Endothelial cell of umbilical vein (primary cell): ENCODE data around the gene CCNK. TPM values are rescaled to one million over a fixed set of nuclear protein-coding genes. Genes with fewer than 3 reads are reported as not detected.

ENCODE experiments used
- BruUV-seq: library from RNA; stranded (reverse); fragments of 400-500 nt; replicated peaks from 2 replicates; lab custom pipeline; 2021; lab: Mats Ljungman, UMichigan
- CTCF ChIA-PET: fragments of 300-600, 350-600 bp; sonication (Branson Sonifier 250); formaldehyde crosslinking; loops from one replicate; lab custom pipeline; 2021; ENCODE audit warnings: antibody characterized with exemption, inconsistent platforms; lab: Charles Lee
- POLR2A ChIA-PET: fragments of 300-600, 350-600 bp; sonication (Branson Sonifier 250); formaldehyde crosslinking; loops from one replicate; lab custom pipeline; 2021; ENCODE audit warnings: antibody characterized with exemption, inconsistent platforms; lab: Charles Lee
- DNase-seq: peaks from one replicate; pipeline ENCODE4 v3.0.0-alpha.2; 2011; ENCODE audit warnings: low read depth, low spot score
- FAIRE-seq: peaks from 2 replicates; lab custom pipeline; 2011; peaks lifted over from hg19 to GRCh38; lab: Jason Lieb, UNC
- H2AFZ ChIP-seq: 2 replicates; pipeline ENCODE4 v1.6.0; 2012; ENCODE audit warnings: low read depth, low read length, control low read depth, inconsistent platforms
- H3K27ac ChIP-seq: 2 replicates; pipeline ENCODE4 v1.5.1; 2011; ENCODE audit warnings: low read depth, mild to moderate bottlenecking, control low read depth, low read length, moderate library complexity; ENCODE audit not compliant: insufficient read depth
- H3K27me3 ChIP-seq, 2 experiments: 2 replicates each; pipeline versions ENCODE4 v1.6.0 to v1.6.1; 2011; ENCODE audit warnings: low read length in 2 of 2, mixed read lengths in 1 of 2; ENCODE audit not compliant: control insufficient read depth in 2 of 2, insufficient read depth in 2 of 2
- H3K36me3 ChIP-seq, 2 experiments: 2 replicates in 1 of 2; 3 replicates in 1 of 2; pipeline ENCODE4 v1.5.1; 2011; ENCODE audit warnings: low read length in 2 of 2, mild to moderate bottlenecking in 1 of 2, moderate library complexity in 1 of 2; ENCODE audit not compliant: control insufficient read depth in 2 of 2, insufficient read depth in 2 of 2; ENCODE audit errors: extremely low read depth in 1 of 2
- H3K4me1 ChIP-seq: 3 replicates; pipeline ENCODE4 v1.5.1; 2011; ENCODE audit warnings: mild to moderate bottlenecking, low read length; ENCODE audit not compliant: control insufficient read depth, insufficient read depth; ENCODE audit errors: extremely low read depth
- H3K4me2 ChIP-seq: 2 replicates; pipeline ENCODE4 v1.6.1; 2011; ENCODE audit warnings: low read length, control low read depth, mixed read lengths; ENCODE audit not compliant: insufficient read depth
- H3K4me3 ChIP-seq, 3 experiments: fragments of 200-600 bp in 1 of 3; sonication (generic), shearing (Covaris generic) in 1 of 3; replicated peaks in 1 of 3; 2 replicates each; pipeline ENCODE4 v1.5.1; 2011 to 2016; ENCODE audit warnings: control low read depth in 3 of 3, low read length in 3 of 3, mild to moderate bottlenecking in 2 of 3, inconsistent platforms in 1 of 3, low read depth in 1 of 3, moderate library complexity in 1 of 3; ENCODE audit not compliant: insufficient read depth in 1 of 3
- H3K79me2 ChIP-seq: 2 replicates; pipeline ENCODE4 v1.6.0; 2012; ENCODE audit warnings: low read length, inconsistent platforms; ENCODE audit not compliant: control insufficient read depth, insufficient read depth
- H3K9ac ChIP-seq: replicated peaks from 2 replicates; pipeline ENCODE3; 2011; ENCODE audit warnings: low read length, control low read depth; ENCODE audit not compliant: insufficient read depth; ENCODE audit errors: extremely low read depth
- H3K9me1 ChIP-seq: replicated peaks from 3 replicates; pipeline ENCODE4 v1.6.0; 2011; ENCODE audit warnings: mild to moderate bottlenecking, low read length; ENCODE audit not compliant: control insufficient read depth, insufficient read depth; ENCODE audit errors: extremely low read depth
- H3K9me3 ChIP-seq: replicated peaks from 2 replicates; pipeline ENCODE4 v1.5.1; 2012; ENCODE audit warnings: low read length, inconsistent platforms; ENCODE audit not compliant: control insufficient read depth, insufficient read depth
- H4K20me1 ChIP-seq: replicated peaks from 2 replicates; pipeline ENCODE3; 2011; ENCODE audit warnings: mild to moderate bottlenecking, low read length; ENCODE audit not compliant: control insufficient read depth, insufficient read depth; ENCODE audit errors: extremely low read depth
- EZH2 ChIP-seq: IDR thresholded peaks from 2 replicates; pipeline ENCODE4 v1.6.1; 2012; ENCODE audit warnings: borderline replicate concordance, low read depth, mild to moderate bottlenecking, moderate library complexity, low read length, inconsistent platforms; ENCODE audit not compliant: severe bottlenecking
- FOS ChIP-seq: IDR thresholded peaks from 2 replicates; pipeline ENCODE4 v1.6.1; 2011; ENCODE audit warnings: mild to moderate bottlenecking, low read length, moderate library complexity, borderline replicate concordance; ENCODE audit not compliant: insufficient read depth
- GATA2 ChIP-seq: IDR thresholded peaks from 2 replicates; pipeline ENCODE4 v1.7.0; 2011; ENCODE audit warnings: low read depth, mild to moderate bottlenecking, moderate library complexity, mixed read lengths, low read length; ENCODE audit not compliant: insufficient read length, insufficient read depth
- POLR2A ChIP-seq: IDR thresholded peaks from 2 replicates; pipeline ENCODE4 v1.6.1; 2012; ENCODE audit warnings: low read depth, mild to moderate bottlenecking, control low read depth, low read length
- POLR2AphosphoS5 ChIP-seq: IDR thresholded peaks from 2 replicates; pipeline ENCODE4 v1.6.1; 2012; ENCODE audit warnings: low read depth, mild to moderate bottlenecking, control low read depth, low read length, moderate library complexity; ENCODE audit not compliant: insufficient read depth
- dilution Hi-C: fragments of 300-500 bp; cut with MboI; formaldehyde crosslinking; loops from one replicate; pipeline ENCODE4 v1.15.0; 2019; ENCODE audit warnings: low sequenced_read_pairs; ENCODE audit not compliant: extremely low pct_ligation_motif_present
- intact Hi-C: fragments of 100-400 bp; cut with micrococcal nuclease; formaldehyde crosslinking; loops from one replicate; pipeline ENCODE4 v1.10.0; 2022
- polyA plus RNA-seq, 4 experiments: library from polyadenylated mRNA; depleted of rRNA in 3 of 4; stranded (reverse) in 3 of 4; unstranded in 1 of 4; fragments of >200 nt; gene quantifications; 2 replicates each; pipeline versions ENCODE4 v1.2.1 to v1.2.3, GENCODE V29; 2011 to 2012; ENCODE audit warnings: missing spikeins in 1 of 4
- total RNA-seq: library from RNA; stranded (reverse); gene quantifications from 2 replicates; pipeline ENCODE4 v1.2.3, GENCODE V29; 2021
- TF ChIP-seq, protein P1 (sequence below), 2 donors: IDR thresholded peaks; 1 replicate in 1 of 2; 2 replicates in 1 of 2; pipeline ENCODE4 v1.5.1; 2011; ENCODE audit warnings: low read length in 2 of 2, mild to moderate bottlenecking in 2 of 2, moderate library complexity in 2 of 2, control low read depth in 1 of 2, inconsistent platforms in 1 of 2, low read depth in 1 of 2; ENCODE audit not compliant: insufficient read depth in 1 of 2; ENCODE audit errors: extremely low read depth in 1 of 2

CCNK gene
- total and polyA plus RNA-seq, 2 donors (not counting 3 experiments of a cell fraction or from before 2014, with no cell fraction given) = 11.9 to 59.3 TPM

DNA sequence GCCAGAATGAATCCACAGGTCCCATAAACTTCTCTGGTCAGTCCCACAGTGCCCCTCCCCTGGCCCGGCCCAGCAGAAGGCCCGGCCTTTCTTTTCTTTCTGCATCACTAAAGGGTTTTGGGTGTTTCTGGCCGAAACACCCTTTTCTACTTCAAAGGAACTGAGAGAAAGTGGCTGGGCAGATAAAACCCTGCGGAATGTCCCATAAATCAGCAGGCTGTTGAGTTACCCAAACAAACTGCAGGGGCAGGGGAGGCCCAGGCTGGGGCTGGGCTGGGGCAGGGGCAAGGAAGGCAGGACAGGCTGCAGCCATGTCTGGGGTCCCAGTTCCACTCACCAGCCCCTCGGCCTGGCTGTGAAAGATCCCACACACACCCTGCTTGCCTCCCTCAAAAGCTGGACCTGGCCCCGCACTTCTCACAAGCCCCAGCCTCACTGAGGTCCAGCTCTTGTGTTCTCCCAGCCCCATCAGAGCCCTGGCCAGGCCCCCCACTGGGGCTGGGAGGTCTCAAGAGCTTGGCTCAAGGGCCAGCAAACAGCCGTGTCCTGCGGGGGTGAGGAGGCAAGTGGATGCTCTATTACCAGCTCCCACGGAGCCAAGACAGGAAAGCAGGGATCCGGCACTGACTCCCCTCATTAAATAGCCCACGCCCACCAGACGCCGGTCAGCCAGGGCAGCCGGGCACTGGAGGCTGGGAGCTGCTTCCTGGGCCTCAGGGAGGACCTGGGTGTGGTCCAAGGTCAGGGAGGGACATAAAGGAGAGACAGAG, 41.9 kb downstream of the CCNK start:
- CTCF ChIA-PET = interaction anchor here (1.1 to 6.1 kb wide), 7 partner anchors 9 to 161 kb away, joined by 3 to 52 read pairs (median 3); partner anchors contain the start of genes CCDC85C and CYP46A1
- no peak overlapping the region for H2AFZ ChIP-seq
- dilution Hi-C loops = no loop called here
- TF ChIP-seq POLR2AphosphoS5 (no peak), POLR2A (no peak), FOS (no peak), GATA2 (no peak), EZH2 (no peak)
- TF ChIP-seq, protein P1, sequence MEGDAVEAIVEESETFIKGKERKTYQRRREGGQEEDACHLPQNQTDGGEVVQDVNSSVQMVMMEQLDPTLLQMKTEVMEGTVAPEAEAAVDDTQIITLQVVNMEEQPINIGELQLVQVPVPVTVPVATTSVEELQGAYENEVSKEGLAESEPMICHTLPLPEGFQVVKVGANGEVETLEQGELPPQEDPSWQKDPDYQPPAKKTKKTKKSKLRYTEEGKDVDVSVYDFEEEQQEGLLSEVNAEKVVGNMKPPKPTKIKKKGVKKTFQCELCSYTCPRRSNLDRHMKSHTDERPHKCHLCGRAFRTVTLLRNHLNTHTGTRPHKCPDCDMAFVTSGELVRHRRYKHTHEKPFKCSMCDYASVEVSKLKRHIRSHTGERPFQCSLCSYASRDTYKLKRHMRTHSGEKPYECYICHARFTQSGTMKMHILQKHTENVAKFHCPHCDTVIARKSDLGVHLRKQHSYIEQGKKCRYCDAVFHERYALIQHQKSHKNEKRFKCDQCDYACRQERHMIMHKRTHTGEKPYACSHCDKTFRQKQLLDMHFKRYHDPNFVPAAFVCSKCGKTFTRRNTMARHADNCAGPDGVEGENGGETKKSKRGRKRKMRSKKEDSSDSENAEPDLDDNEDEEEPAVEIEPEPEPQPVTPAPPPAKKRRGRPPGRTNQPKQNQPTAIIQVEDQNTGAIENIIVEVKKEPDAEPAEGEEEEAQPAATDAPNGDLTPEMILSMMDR (IDR thresholded peaks at IDR 0.05; ENCODE audit: extremely low read depth in 1 of 2, insufficient read depth in 1 of 2, low read depth in 1 of 2, low read length in 2 of 2) = no peak
- no peak for DNase-seq
- no TSS peak for BruUV-seq
- no peaks in the 10 kb centered on the region for H3K9me1 ChIP-seq
- H3K4me1 ChIP-seq = peaks cover 9% of the 10 kb centered on the region
- FAIRE-seq = no peak
- H3K9ac ChIP-seq = no peak overlapping the region
- POLR2A ChIA-PET = no interaction called here
- no peak overlapping the region for H3K4me2 ChIP-seq
- no peaks in the 10 kb centered on the region for H3K9me3 ChIP-seq
- H3K4me3 ChIP-seq = no peak overlapping the region
- no peaks in the 10 kb centered on the region for H3K27me3 ChIP-seq
- no peaks in the 10 kb centered on the region for H3K36me3 ChIP-seq
- H3K79me2 ChIP-seq = no peaks in the 10 kb centered on the region
- no peaks in the 10 kb centered on the region for H4K20me1 ChIP-seq
- no peak overlapping the region for H3K27ac ChIP-seq
- intact Hi-C loops = loop anchor here (5.0 kb wide), 1 partner anchor 424 kb away; no protein-coding TSS in a partner anchor
